ENCODE measurements around the gene FRYL.

DNA sequence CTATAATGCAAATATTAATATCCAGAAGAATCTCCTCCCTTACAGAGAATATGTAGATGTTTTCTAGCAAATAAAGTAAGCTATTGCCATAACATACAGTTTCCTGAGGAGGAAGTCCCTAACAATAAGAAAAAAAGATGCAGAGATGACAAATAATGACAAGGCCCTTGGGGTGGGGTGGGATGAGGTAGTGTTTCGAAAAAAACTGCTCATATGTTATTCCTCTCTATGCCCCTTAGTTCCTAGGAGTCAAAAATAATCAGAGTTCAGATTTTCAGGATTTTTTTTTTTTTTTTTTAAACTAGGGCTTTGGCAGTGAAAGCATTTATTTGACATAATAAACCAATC, 191.0 kb downstream of the FRYL start:
- TF ChIP-seq, protein P1, sequence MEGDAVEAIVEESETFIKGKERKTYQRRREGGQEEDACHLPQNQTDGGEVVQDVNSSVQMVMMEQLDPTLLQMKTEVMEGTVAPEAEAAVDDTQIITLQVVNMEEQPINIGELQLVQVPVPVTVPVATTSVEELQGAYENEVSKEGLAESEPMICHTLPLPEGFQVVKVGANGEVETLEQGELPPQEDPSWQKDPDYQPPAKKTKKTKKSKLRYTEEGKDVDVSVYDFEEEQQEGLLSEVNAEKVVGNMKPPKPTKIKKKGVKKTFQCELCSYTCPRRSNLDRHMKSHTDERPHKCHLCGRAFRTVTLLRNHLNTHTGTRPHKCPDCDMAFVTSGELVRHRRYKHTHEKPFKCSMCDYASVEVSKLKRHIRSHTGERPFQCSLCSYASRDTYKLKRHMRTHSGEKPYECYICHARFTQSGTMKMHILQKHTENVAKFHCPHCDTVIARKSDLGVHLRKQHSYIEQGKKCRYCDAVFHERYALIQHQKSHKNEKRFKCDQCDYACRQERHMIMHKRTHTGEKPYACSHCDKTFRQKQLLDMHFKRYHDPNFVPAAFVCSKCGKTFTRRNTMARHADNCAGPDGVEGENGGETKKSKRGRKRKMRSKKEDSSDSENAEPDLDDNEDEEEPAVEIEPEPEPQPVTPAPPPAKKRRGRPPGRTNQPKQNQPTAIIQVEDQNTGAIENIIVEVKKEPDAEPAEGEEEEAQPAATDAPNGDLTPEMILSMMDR (IDR thresholded peaks at IDR 0.05) = no peak
- TF ChIP-seq POLR2A (IDR thresholded peaks at IDR 0.05) = no peak

All from right lobe of liver (tissue), 4 donors.